Lung (tissue), 16 donors: ENCODE results near the gene RTN1. TPM values are rescaled to one million over a fixed set of nuclear protein-coding genes. Genes with fewer than 3 reads are reported as not detected.

Experiments
- ATAC-seq: fragments of 200-7000 bp; cut with Tn5 transposase; one replicate; pipeline ENCODE4 v1.9.1; 2020; ENCODE audit warnings: moderate number of reproducible peaks; ENCODE audit not compliant: insufficient read depth, low FRiP score
- DNase-seq, 3 donors: peaks; one replicate each; pipeline ENCODE4 v3.0.0-alpha.2; 2013 to 2017
- H3K27ac ChIP-seq, 2 donors: one replicate each; pipeline ENCODE4 v1.5.1; 2013; ENCODE audit warnings: mild to moderate bottlenecking in 2 of 2, moderate library complexity in 2 of 2, control low read depth in 1 of 2, inconsistent platforms in 1 of 2, low read depth in 1 of 2, low read length in 1 of 2
- H3K27me3 ChIP-seq, 3 donors: one replicate each; pipeline ENCODE4 v1.5.1; 2013; ENCODE audit warnings: low read length in 2 of 3; ENCODE audit not compliant: control insufficient read depth in 3 of 3, insufficient read depth in 3 of 3
- H3K36me3 ChIP-seq, 4 donors: one replicate each; pipeline ENCODE4 v1.5.1; 2013; ENCODE audit warnings: low read length in 4 of 4, mild to moderate bottlenecking in 1 of 4, moderate library complexity in 1 of 4; ENCODE audit not compliant: control insufficient read depth in 4 of 4, insufficient read depth in 4 of 4
- H3K4me1 ChIP-seq, 5 donors: one replicate each; pipeline ENCODE4 v1.5.1; 2013; ENCODE audit warnings: low read length in 5 of 5, mild to moderate bottlenecking in 2 of 5, moderate library complexity in 1 of 5; ENCODE audit not compliant: control insufficient read depth in 5 of 5, insufficient read depth in 5 of 5
- H3K4me3 ChIP-seq: one replicate; pipeline ENCODE4 v1.5.1; 2013; ENCODE audit warnings: mild to moderate bottlenecking, control low read depth, moderate library complexity
- H3K9ac ChIP-seq, 2 donors: one replicate each; pipeline ENCODE4 v1.5.1; 2013; ENCODE audit warnings: low read length in 2 of 2, control low read depth in 1 of 2; ENCODE audit not compliant: insufficient read depth in 1 of 2
- H3K9me3 ChIP-seq, 4 donors: one replicate each; pipeline ENCODE4 v1.5.1; 2013; ENCODE audit warnings: low read length in 3 of 4, mild to moderate bottlenecking in 1 of 4, moderate library complexity in 1 of 4; ENCODE audit not compliant: control insufficient read depth in 4 of 4, insufficient read depth in 3 of 4
- WGBS, 2 donors: extraction: QIAGEN DNeasy Blood & Tissue Kit; methylation state at CpG; one replicate each; pipeline ENCODE4 v1.1.7; 2013; 5-methylcytosine and 5-hydroxymethylcytosine counted together
- long read RNA-seq, 5 donors: transcript quantifications; one replicate each; lab custom pipeline, GENCODE V29; 2026
- polyA plus RNA-seq, 2 donors: library from polyadenylated mRNA; stranded (reverse); fragments of 200-250 nt; gene quantifications; one replicate each; pipeline ENCODE4 v1.2.1, GENCODE V29; 2013
- total RNA-seq, 2 donors: library from RNA; depleted of rRNA in 1 of 2; stranded (reverse); fragments of >200 nt in 1 of 2; gene quantifications; one replicate each; pipeline ENCODE4 v1.2.1, GENCODE V29; 2014 to 2021
- TF ChIP-seq, protein P1 (sequence below): IDR thresholded peaks from 2 replicates; pipeline ENCODE4 v1.5.1; 2012; ENCODE audit warnings: mild to moderate bottlenecking; ENCODE audit errors: control extremely low read depth, extremely low read depth
- donor health status: control.
- donor health status: control.
- donor health status: Bipolar disorder and iron deficiency.
- donor health status: healthy.
- donor health status: DM: yes; HTN: yes; CAD: no.

RTN1 gene, protein sequence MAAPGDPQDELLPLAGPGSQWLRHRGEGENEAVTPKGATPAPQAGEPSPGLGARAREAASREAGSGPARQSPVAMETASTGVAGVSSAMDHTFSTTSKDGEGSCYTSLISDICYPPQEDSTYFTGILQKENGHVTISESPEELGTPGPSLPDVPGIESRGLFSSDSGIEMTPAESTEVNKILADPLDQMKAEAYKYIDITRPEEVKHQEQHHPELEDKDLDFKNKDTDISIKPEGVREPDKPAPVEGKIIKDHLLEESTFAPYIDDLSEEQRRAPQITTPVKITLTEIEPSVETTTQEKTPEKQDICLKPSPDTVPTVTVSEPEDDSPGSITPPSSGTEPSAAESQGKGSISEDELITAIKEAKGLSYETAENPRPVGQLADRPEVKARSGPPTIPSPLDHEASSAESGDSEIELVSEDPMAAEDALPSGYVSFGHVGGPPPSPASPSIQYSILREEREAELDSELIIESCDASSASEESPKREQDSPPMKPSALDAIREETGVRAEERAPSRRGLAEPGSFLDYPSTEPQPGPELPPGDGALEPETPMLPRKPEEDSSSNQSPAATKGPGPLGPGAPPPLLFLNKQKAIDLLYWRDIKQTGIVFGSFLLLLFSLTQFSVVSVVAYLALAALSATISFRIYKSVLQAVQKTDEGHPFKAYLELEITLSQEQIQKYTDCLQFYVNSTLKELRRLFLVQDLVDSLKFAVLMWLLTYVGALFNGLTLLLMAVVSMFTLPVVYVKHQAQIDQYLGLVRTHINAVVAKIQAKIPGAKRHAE
- total RNA-seq (1 to 10 TPM; 8.4 to 9.0 TPM), polyA plus RNA-seq (1 to 10 TPM; 2.4 to 5.5 TPM)
- long read RNA-seq, donor 1 = 0 reads
- long read RNA-seq, donor 2 = 0 reads
- long read RNA-seq, donor 3, partial matches to known transcripts = 0 of 1 reads
- long read RNA-seq, donor 3, other reads (novel, unspliced or antisense) = 0 of 1 reads
- long read RNA-seq, donor 4 = 0 reads
- long read RNA-seq, donor 5, transcript RTN1-202 (7 exons, 1,703 nt) = major isoform, 6 of 7 reads
- long read RNA-seq, donor 5, partial matches to known transcripts = 0 of 7 reads
- long read RNA-seq, donor 5, other reads (novel, unspliced or antisense) = 0 of 7 reads

DNA sequence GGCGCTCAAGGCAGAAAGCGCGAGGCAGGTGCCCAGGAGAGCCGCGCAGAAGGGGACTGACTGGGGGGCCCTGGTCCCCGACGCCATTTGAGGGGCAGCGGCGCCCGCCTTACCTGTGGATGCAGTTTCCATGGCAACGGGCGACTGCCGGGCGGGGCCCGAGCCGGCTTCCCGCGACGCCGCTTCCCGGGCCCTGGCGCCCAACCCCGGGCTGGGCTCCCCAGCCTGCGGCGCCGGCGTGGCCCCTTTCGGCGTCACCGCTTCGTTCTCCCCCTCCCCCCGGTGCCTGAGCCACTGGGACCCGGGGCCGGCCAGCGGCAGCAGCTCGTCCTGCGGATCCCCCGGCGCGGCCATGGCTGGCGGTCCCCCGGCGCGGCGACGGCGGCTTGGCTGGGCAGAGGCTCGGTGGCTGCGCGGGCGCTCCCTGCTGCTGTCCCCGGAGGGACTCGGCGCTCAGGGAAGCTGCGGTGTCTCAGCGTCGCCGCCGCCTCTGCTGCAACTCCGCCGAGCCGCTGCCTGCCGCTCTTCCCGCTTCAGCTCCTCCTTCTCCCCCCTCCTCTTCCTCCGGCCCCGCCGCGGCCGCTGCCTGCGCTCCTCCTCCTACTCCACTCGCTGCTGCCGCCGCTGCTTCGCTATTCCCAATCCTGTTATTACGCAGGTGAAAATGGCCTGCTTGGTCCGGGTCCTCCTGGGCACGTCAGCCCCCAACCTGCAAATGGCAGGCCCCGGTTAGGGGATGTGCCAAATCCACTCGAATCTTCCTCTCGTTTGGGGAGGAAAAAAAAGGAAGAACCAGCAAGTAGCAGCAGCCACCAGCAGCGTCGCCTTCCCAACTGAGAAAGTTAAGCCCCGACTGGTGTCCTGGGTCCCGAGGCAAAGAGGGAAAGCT lies at the start of gene RTN1:
Gene RTN1, minus strand, starts transcription at position 500 of the 889 bp plus-strand sequence. Its CDS starts 146 bp downstream, at position 354.
- H3K4me3 ChIP-seq = peak within 1 kb of the TSS; percentile 25
- DNase-seq (peak; percentile 73 to 81 (median 81)), ATAC-seq (peak; percentile 82)
- TF ChIP-seq, protein P1, sequence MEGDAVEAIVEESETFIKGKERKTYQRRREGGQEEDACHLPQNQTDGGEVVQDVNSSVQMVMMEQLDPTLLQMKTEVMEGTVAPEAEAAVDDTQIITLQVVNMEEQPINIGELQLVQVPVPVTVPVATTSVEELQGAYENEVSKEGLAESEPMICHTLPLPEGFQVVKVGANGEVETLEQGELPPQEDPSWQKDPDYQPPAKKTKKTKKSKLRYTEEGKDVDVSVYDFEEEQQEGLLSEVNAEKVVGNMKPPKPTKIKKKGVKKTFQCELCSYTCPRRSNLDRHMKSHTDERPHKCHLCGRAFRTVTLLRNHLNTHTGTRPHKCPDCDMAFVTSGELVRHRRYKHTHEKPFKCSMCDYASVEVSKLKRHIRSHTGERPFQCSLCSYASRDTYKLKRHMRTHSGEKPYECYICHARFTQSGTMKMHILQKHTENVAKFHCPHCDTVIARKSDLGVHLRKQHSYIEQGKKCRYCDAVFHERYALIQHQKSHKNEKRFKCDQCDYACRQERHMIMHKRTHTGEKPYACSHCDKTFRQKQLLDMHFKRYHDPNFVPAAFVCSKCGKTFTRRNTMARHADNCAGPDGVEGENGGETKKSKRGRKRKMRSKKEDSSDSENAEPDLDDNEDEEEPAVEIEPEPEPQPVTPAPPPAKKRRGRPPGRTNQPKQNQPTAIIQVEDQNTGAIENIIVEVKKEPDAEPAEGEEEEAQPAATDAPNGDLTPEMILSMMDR = no peak
- no peaks in the 10 kb centered on the region for H3K36me3 ChIP-seq
- H3K4me1 ChIP-seq = peaks cover 0 to 12% (median 4%) of the 10 kb centered on the region in 5 donors
- H3K9me3 ChIP-seq = no peaks in the 10 kb centered on the region
- H3K27me3 ChIP-seq = peaks cover 2 to 65% (median 52%) of the 10 kb centered on the region in 3 donors
- peak within 1 kb of the TSS in 1 of 2 donors; percentile 34 for H3K27ac ChIP-seq
- H3K9ac ChIP-seq = no peak within 1 kb of the TSS
- 1% methylated on average over 60 to 84 of the region's 84 CpGs for WGBS, 2 donors

DNA sequence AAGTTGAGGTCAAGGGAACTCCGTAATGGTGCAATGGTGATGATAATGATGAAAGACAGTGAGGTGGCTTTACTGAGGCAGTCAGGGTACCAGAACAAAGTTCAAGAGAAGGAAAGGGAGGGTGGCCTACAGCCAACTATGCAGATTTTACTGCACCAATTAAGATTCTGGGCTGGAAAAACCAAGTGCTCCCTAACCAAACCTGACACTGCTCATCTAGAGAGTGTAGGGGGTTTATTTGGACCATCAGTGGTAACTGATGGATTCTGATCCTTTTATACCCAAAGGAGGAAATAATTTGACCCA lies 49.8 kb upstream of the RTN1 start:
- Histone ChIP-seq H3K4me3 (no peak overlapping the region), H3K36me3 (no peaks in the 10 kb centered on the region), H3K9ac (peak overlapping the region; percentile 21 to 36), H3K4me1 (peaks cover 0 to 8% (median 0%) of the 10 kb centered on the region in 5 donors), H3K9me3 (no peaks in the 10 kb centered on the region), H3K27ac (no peak overlapping the region), H3K27me3 (no peaks in the 10 kb centered on the region)
- no peak for ATAC-seq
- no peak for DNase-seq
- 33 to 49% methylated on average over 1 of the region's 1 CpG for WGBS, 2 donors
- TF ChIP-seq, protein P1 = no peak

DNA sequence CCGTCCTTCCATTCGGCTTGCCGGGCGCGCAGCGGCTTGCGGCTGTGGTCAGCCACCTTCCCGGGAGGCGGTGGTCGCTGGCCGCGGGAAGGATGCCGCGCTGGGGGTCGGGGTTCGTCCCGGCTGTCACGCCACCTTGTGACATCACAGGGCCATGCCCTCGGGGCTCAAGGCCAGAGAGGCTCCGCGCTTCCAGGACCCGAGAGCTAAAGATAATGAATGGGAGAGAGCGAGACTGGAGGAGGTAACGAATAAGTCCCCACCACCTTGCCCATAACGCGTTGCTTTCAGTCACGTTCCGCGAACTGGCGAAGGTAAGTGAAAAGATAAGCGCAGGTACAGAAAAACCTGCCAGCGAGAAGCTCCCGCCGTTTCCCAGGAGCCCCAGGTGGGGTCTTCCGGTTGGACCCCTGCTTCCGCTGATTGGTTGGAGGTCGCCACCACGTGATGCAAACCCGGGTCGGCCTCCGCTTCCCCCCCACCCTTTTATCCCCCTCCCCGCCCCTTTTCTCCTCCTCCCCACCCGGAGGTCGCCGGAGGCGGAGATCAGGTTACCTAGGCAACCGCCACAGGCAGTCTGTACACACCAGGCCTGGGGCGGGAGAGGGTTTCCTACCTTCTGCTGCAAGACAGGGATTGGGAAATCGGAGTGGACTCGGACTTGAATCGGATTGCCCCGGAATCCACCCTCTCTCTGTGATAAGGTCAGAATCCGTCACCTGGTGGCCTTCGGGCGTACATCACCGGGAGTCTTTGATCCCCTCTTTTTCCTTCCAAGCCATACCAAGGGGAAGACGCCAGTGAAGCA lies 49.2 kb upstream of the RTN1 start, which contains the start of gene LRRC9:
Gene LRRC9, plus strand, starts transcription at position 575 of the 808 bp plus-strand sequence.
- peak within 1 kb of the TSS; percentile 21 to 51 for H3K9ac ChIP-seq
- TF ChIP-seq, protein P1 = no peak
- H3K27me3 ChIP-seq = no peaks in the 10 kb centered on the region
- ATAC-seq (peak; percentile 45), DNase-seq (peak; percentile 75 to 89 (median 84))
- no peaks in the 10 kb centered on the region for H3K36me3 ChIP-seq
- peaks cover 0 to 8% (median 0%) of the 10 kb centered on the region in 5 donors for H3K4me1 ChIP-seq
- peaks cover 0 to under 1% (median 0%) of the 10 kb centered on the region in 4 donors for H3K9me3 ChIP-seq
- WGBS, 2 donors = 6 to 7% methylated on average over 57 of the region's 57 CpGs
- no peak within 1 kb of the TSS for H3K4me3 ChIP-seq
- no peak within 1 kb of the TSS for H3K27ac ChIP-seq
